GM19193 (cell line): ENCODE measurements around the gene NFATC1.

Experiments used
- POLR2A ChIP-seq: IDR thresholded peaks from 4 replicates; pipeline ENCODE4 v1.6.1; 2011; ENCODE audit not compliant: insufficient read depth, insufficient read length; ENCODE audit errors: extremely low read depth

The NFATC1 gene

DNA sequence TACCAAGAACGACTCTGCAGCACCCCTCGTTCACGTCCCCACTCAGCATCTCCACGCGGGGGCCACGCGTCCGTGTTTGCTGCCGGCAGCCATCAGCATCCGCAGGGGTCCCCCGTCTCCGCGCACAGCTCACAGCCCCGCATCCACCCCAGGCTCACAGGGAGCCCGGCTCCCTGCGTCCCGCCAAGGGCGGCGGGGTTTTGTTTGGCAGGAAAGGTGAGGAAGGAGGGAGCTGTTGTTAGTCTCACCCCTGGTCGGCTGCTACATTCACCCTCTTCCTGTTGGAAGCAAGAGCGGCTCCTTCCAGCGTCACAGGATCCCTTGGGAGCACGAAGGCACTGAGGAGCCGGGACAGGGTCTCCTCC, 152.9 kb downstream of the NFATC1 start:
- TF ChIP-seq POLR2A = no peak

DNA sequence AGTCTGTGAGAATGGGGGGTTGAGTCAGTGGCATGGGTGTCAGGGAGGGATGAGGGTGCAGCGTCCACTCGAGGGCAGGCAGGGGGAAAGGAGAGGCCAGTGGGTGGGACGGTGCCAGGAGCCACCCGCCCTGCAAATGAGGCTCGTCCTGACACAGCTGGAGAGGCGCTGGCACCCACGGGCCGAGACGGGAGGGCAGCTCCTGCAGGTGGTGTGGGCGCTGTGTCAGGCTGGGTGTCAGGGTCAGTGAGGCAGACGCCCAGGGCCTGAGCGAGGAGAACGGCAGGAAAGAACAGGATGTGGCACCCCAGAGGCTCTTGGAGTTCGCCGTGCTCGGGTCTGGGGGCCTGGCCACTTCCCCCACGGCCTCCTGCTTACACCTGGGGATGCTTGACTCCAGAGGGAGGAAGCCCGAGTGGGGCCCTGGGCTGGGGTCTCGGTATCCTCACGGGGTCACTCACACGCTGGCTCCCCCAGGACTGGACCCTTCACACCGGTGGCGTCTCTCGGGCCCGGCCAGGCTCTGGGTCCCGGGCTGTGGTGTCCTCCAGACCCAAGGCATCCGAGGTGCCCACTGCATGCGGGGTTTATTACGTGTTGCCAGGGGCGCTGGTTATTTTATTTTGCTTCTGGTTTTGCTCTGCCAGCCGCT, 153.4 kb downstream of the NFATC1 start:
- no peak for TF ChIP-seq POLR2A

DNA sequence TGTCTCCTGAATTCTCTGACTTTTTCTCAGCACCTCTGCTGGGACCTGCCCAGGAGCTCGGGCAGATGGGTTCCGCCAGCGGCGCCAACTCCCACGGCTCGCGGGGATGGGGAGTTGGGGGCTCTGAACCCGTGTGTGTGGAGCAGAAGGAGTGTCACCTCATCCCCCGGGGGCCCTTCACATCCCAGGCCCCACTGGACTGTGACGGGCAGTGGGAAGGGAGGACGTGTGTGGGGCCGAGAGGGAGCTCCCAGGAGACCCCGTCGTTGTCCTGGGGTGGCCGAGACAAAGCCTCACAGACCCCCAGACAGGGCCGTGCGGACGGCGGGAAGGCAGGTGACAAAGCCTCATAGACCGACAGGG, 153.9 kb downstream of the NFATC1 start:
- no peak for TF ChIP-seq POLR2A

DNA sequence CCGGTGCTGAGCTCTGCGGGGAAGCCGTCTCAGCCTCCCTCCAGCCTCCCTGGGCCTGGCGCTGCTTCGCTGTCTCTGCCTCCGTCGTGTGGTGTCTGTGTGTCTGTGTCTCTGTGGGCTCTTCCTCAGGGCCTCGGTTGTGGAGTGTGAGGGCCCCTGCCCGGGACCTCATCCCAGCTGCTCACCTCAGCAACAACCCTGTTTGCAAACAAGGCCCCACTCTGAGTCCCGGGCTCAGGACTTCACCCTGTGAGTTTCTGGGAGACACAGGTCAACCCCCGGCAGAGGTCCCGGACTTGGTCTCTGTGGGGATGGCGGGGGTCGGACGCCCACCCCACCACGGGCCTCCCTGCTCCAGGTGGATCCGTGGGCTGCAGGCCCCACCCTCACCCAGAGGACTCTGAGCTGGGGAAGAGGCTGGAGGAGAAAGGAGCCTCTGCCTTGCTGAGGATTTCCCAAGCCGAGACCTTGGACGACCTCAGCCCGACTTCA, 156.5 kb downstream of the NFATC1 start:
- no peak for TF ChIP-seq POLR2A

DNA sequence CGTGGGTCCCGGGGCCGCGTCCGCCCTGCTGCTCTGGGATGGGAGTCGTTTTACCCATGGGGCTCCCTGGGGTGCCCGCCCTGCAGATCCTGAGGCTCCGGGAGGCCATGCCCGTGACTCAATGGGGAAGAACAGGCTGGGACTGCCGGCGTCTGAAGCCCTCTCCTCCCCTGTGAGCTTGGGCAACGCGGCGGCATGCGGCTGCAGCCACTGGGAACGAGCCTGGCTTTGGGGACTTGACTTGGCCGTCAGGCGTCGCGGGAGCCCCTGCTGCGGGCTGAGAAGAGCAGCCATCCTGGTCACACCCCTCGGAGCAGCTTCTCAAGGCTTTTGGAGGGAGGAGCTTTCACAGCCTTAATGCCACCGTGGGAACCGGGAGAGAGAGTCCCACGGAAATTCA, 157.0 kb downstream of the NFATC1 start:
- no peak for TF ChIP-seq POLR2A

DNA sequence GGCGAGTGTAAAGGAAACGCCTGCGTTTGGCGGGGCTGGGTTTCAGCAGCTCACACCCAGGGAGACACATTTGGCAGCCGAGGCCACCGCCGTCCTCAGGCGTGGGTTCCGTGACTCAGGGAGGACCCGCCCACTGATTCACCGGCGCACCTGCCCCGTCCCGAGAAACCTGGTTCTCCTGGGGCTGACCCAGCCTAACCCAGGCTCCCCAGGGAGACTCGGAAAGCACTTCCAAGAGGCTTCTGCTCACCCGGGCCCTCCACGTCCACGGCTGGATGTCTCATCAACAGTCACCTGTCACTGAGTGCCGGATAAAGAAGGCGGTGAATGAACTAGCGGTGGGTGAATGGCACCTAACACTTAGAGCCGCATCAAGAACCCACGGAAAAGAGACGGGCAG, 157.4 kb downstream of the NFATC1 start:
- TF ChIP-seq POLR2A = no peak

DNA sequence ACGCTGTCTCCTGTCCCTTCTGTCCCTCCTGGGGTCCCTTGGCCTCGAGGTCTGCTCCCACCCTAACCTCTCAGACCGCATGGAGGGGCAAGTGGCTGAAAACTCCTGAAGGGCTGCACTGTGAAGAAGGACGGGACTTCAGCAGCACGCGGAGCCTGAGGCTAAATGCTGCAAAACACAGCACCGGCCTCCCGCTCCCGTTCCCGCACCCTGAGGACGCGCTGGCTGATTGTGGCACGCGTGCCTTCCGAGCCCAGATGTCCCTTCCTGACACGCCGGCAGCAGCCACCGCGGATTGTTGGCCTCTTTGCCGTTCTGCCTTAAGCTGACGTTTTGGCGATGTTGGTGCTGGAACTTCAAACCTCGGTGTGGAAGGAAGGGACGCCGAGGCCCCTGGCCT, 158.0 kb downstream of the NFATC1 start:
- TF ChIP-seq POLR2A = no peak

DNA sequence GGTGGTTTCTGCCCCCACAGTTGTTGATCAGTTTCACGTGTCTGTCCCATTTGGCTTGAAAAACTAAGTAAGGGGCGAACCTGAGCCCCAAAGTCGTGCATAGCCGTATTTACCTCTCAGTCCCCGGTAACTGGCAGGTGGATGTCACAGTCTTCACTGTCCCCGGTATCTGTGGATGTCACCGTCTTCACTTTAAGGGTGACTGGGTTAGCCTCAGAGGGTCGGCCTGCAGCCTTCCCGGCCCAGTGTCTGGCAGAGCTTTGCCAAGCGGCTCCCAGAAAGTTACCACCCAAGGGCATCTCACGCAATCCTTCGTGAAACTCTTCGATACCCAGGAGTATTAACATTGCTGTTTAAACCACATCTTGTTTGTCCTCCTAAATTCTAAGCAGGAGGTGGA, 158.6 kb downstream of the NFATC1 start:
- TF ChIP-seq POLR2A = no peak

DNA sequence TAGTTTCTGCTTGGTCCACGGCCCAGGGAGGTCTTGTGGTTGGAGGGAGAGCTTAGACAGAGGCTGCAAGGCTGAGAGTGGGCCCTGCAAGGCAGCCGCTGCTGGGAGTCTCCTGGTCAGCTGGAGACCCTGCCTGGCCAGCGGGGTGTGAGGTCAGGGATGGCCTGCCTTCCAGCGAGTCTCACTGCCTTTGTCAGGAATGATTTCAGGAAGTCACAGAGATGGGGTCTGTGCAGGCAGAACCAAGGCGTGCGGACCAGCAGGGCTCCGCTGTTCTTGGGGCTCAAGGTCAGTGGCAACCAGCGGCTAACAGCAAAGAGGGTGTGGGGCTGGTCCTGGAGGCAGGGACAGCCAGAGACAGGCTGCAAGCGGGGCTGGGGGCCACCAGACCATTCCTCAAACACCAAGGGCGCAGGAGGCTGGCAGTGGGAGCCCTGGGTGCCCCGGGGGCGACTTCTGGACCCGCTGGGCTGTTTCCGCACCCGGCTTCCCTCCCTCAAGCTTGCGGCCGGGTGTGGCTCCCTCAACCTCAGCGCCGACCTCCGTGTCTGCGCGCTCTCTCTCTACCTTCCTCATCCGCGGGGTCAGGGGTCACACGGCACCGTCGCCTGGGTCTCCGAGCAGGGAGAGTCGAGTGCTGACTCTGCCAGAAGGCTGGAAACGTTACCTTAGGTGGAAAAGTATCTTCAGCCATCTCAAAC, 159.4 kb downstream of the NFATC1 start:
- TF ChIP-seq POLR2A = no peak

DNA sequence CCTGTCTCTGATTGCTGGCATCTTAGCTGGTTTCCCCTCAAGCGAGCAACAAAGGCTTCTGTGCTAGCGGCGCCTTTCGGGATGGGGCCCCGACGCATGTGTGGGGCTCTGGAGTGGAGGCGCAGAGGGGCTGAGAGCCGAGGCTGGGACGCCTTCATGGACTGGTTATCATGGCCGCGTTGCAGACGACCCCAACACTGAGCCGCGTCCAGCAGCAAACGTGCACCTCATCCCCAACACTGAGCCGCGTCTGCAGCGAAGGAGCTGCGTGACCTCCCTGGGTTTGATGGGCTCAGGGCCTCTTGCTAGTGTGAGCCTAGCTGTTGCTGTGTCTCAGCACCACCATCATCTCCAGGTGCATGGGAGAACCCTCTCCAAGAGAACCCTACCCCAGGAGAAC, 160.2 kb downstream of the NFATC1 start:
- no peak for TF ChIP-seq POLR2A

DNA sequence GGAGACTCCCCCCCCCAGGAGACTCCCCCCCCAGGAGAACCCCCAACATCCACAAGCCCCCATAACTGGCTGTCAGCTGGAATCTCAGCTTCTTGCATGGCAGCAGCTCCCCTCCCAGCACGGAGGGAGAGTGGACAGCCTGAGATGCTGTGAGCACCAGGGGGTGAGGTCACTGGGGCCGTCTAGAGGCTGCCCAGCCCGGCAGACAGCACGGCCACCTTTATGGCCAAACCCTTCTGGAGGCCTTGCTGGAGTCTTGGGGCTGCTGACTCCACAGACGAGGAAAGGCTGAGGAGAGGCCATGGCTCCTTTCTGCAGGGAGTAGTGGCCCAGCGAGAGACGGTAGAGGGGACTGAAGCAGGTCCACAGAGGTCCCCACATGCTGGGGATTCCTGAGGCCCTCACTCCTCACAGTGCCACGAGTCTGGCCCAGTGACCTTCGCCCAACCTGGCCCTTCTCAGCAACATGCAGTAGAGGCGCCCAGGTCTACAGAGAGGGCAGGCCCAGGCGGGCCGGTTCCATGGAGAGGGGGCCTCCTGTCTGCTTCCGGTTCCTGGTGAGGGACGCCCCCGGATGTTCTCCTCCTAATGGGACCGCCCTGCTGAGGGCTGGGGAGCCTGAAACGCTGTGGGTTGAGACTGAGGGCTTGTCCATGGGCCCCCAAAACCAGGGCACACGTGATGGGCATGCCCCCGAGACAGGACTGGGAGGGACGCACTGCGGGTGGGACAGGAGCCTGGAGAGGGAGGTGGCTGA, 161.3 kb downstream of the NFATC1 start:
- no peak for TF ChIP-seq POLR2A

DNA sequence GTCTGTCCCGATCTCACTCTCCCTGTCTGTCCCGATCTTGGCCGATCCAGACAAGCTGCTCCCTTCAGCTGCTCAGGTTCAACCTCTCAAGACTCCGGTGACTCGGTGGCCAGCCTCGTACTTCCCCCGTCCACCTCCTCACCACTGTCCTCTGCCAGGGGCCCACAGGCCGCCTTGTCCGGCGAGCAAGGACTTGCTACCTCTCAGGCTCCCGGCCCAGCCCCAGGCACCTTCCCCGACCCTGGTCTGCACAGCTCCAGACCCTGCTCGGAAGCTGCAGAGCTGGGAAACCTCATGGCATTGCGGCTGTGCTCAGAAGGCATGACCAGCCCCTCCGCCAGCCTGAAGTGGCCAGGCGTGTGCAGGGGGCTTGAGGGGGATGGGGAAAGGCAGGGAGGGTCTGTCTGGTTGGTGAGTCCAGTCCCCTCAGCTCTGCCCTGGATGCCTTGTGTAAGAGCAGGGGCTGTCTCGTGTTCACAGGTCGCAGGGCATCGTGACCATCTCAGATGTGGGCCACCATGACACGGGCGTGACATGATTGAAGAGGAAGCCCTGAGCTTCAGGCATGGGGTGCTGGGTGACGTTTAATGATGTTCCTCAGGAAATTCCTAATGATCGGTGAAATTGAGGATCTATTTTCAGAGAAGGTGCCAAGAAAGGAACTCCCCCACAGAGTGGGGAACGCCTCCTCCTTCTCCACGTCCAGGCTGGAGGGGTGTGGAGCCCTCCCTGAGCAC, 162.6 kb downstream of the NFATC1 start:
- no peak for TF ChIP-seq POLR2A

DNA sequence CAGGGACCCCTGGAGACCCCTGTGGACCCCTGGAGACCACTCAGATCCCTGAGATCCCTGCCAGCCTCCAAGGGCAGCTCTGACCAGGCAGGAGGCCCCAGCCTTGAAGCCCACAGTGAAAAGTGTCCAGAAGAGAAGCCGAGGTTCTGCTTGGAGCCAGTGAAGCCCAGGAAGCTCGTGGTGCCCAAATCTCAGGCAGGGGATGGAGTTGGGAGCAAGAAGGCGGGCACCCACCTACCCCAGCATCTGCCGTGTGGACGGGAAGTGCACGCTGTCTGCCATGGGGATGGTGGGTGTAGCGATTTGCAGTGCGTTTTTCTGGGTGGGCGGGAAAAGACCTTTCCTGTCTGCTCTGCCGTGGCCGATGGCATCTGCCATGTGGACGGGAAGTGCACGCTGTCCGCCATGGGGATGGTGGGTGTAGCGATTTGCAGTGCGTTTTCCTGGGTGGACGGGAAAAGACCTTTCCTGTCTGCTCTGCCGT, 163.2 kb downstream of the NFATC1 start:
- TF ChIP-seq POLR2A = no peak

DNA sequence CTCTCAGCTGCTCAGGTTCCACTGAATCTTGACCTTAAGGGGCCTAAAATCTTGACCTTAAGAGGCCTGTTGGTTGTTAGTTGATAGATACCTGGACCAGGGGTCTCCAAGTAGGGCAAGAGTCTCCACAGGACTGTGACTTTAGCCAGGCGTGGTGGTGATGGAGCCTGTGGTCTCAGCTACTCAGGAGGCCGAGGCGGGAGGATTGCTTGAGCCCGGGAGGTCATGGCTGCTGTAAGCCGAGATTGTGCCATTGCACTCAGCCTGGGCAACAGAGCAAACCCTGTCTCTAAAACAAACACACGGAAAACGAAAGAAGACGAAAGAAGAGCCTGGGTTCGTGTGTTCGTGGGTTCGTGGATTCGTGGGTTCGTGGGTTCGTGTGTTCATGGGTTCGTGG, 163.7 kb downstream of the NFATC1 start:
- TF ChIP-seq POLR2A = no peak
